Suprapubic skin (tissue), 4 donors: ENCODE data around the gene FOXO3.

ENCODE experiments used
- CTCF ChIP-seq, 2 donors: fragments of 200-600 bp in 1 of 2; fragments of 450-650 bp in 1 of 2; sonication (generic) in 1 of 2; IDR thresholded peaks; one replicate each; pipeline ENCODE4 v1.5.1; 2016 to 2019; ENCODE audit warnings: antibody characterized with exemption in 2 of 2, mild to moderate bottlenecking in 1 of 2, moderate library complexity in 1 of 2
- EP300 ChIP-seq: sonication (generic); formaldehyde crosslinking; IDR thresholded peaks from one replicate; pipeline ENCODE4 v1.6.1; 2017; ENCODE audit warnings: antibody characterized with exemption
- POLR2A ChIP-seq, 2 donors: fragments of 450-650 bp; IDR thresholded peaks; one replicate each; pipeline ENCODE4 v1.6.1; 2017; ENCODE audit warnings: antibody characterized with exemption in 2 of 2, mild to moderate bottlenecking in 2 of 2, moderate library complexity in 2 of 2
- POLR2AphosphoS5 ChIP-seq, 3 donors: sonication (generic); formaldehyde crosslinking; IDR thresholded peaks; one replicate each; pipeline ENCODE4 v1.6.1; 2017; ENCODE audit warnings: antibody characterized with exemption in 3 of 3

GRCh38 chr6:108565091-108565766 lies 4.5 kb downstream of the FOXO3 start:
- TF ChIP-seq CTCF (IDR thresholded peaks at IDR 0.05) (no peak), POLR2A (IDR thresholded peaks at IDR 0.05) (no peak), EP300 (no peak), POLR2AphosphoS5 (IDR thresholded peaks at IDR 0.05) (no peak)
